Breast epithelium (tissue), 4 donors: ENCODE results near the gene TAP1. TPM values are rescaled to one million over a fixed set of nuclear protein-coding genes. Genes with fewer than 3 reads are reported as not detected.

ENCODE experiments used
- DNase-seq, 2 donors: peaks; one replicate each; pipeline ENCODE4 v3.0.0-alpha.2; 2019; ENCODE audit warnings: low spot score in 2 of 2
- H3K27ac ChIP-seq, 2 donors: fragments of 200-600 bp; sonication (generic) in 1 of 2; one replicate each; pipeline ENCODE4 v1.5.1; 2016 to 2019; ENCODE audit warnings: mild to moderate bottlenecking in 1 of 2
- H3K27me3 ChIP-seq, 2 donors: fragments of 200-600 bp; sonication (generic) in 1 of 2; one replicate each; pipeline versions ENCODE4 v1.5.1 to v1.6.0; 2017 to 2019; ENCODE audit warnings: control low read depth in 1 of 2, mild to moderate bottlenecking in 1 of 2
- H3K36me3 ChIP-seq: fragments of 200-600 bp; one replicate; pipeline ENCODE4 v1.5.1; 2019
- H3K4me1 ChIP-seq, 2 donors: fragments of 200-600 bp; sonication (generic); one replicate each; pipeline ENCODE4 v1.5.1; 2016 to 2019; ENCODE audit warnings: control low read depth in 1 of 2
- H3K4me3 ChIP-seq, 3 donors: fragments of 200-600 bp; sonication (generic); 1 replicate in 2 of 3; 2 replicates in 1 of 3; pipeline ENCODE4 v1.5.1; 2016 to 2019; ENCODE audit warnings: mild to moderate bottlenecking in 3 of 3, moderate library complexity in 2 of 3
- H3K9me3 ChIP-seq, 2 donors: fragments of 200-600 bp; sonication (generic) in 1 of 2; one replicate each; pipeline ENCODE4 v1.5.1; 2016 to 2019; ENCODE audit warnings: control low read depth in 1 of 2
- CTCF ChIP-seq, 3 donors: fragments of 450-650 bp; IDR thresholded peaks; one replicate each; pipeline ENCODE4 v1.5.1; 2016 to 2017; ENCODE audit warnings: antibody characterized with exemption in 3 of 3, mild to moderate bottlenecking in 3 of 3, moderate library complexity in 3 of 3
- POLR2A ChIP-seq: fragments of 450-650 bp; IDR thresholded peaks from one replicate; pipeline ENCODE4 v1.6.1; 2016; ENCODE audit warnings: antibody characterized with exemption, mild to moderate bottlenecking, moderate library complexity
- POLR2AphosphoS5 ChIP-seq, 3 donors: sonication (generic); formaldehyde crosslinking; IDR thresholded peaks; one replicate each; pipeline ENCODE4 v1.6.1; 2017; ENCODE audit warnings: antibody characterized with exemption in 3 of 3
- intact Hi-C: fragments of 100-400 bp; cut with DNase I; formaldehyde crosslinking; loops from one replicate; pipeline ENCODE4 v1.15.1; 2023; ENCODE audit warnings: low total_unique reads
- total RNA-seq, 3 donors: library from RNA; depleted of rRNA; stranded (reverse); fragments of >200 nt; gene quantifications; one replicate each; pipeline ENCODE4 v1.1.0, GENCODE V29; 2016

The TAP1 gene
- total RNA-seq, 3 donors from 2014 or later = 24.2 to 40.6 (median 28.7) TPM

DNA sequence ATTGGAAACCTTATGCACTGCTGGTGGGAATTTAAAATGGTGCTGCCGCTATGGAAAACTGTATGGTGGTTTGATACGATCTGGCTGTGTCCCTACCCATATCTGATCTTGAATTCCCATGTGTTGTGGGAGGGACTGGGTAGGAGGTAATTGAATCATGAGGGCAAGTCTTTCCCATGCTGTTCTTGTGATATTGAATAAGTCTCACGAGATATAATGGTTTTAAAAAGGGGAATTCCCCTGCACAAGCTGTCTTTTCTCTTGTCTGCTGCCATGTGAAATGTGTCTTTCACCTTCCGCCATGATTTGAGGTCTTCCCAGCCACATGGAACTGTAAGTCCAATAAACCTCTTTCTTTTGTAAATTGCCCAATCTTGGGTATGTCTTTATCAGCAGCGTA lies 19.8 kb downstream of the TAP1 start:
- Histone ChIP-seq H3K36me3 (no peaks in the 10 kb centered on the region), H3K4me1 (peaks cover 0 to 7% of the 10 kb centered on the region in 2 donors), H3K9me3 (no peaks in the 10 kb centered on the region), H3K27me3 (no peaks in the 10 kb centered on the region), H3K4me3 (no peak overlapping the region), H3K27ac (no peak overlapping the region)
- intact Hi-C loops = no loop called here
- no peak for TF ChIP-seq POLR2A
- TF ChIP-seq POLR2AphosphoS5 (IDR thresholded peaks at IDR 0.05) = no peak
- no peak for TF ChIP-seq CTCF (IDR thresholded peaks at IDR 0.05)
- no peak for DNase-seq

- Histone ChIP-seq H3K4me1 (peaks cover 0 to 4% of the 10 kb centered on the region in 2 donors), H3K27me3 (no peaks in the 10 kb centered on the region), H3K9me3 (no peaks in the 10 kb centered on the region), H3K36me3 (no peaks in the 10 kb centered on the region), H3K27ac (no peak overlapping the region), H3K4me3 (no peak overlapping the region)
- DNase-seq = no peak
- intact Hi-C loops = no loop called here
- TF ChIP-seq POLR2AphosphoS5 (IDR thresholded peaks at IDR 0.05) = no peak
- TF ChIP-seq CTCF (IDR thresholded peaks at IDR 0.05) = no peak
- TF ChIP-seq POLR2A = no peak
Measured at GRCh38 chr6:32832535-32832934, 21.0 kb downstream of the TAP1 start.

DNA sequence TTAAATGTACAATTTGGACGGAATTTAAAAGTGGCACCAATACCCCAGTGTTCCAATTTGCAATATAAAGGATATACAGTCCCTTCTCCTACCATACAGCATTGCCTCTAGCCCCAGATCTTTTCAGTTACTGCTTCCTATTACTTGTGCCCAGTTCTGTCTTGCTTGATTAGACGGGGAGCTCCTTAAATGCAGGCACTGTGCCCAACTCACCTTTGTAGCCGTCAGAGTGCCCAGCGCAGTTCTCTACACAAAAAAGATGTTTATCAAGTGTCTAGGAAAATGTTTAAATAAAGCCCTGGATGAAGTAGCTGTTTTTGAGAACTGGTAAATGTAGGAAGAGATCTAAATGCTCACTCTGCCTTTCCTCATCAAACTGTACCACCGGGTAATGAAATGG lies 22.6 kb downstream of the TAP1 start:
- Histone ChIP-seq H3K27ac (no peak overlapping the region), H3K4me3 (no peak overlapping the region), H3K4me1 (no peaks in the 10 kb centered on the region), H3K9me3 (no peaks in the 10 kb centered on the region), H3K36me3 (no peaks in the 10 kb centered on the region), H3K27me3 (no peaks in the 10 kb centered on the region)
- intact Hi-C loops = no loop called here
- TF ChIP-seq POLR2A (no peak), CTCF (IDR thresholded peaks at IDR 0.05) (no peak), POLR2AphosphoS5 (IDR thresholded peaks at IDR 0.05) (no peak)
- no peak for DNase-seq

- no peaks in the 10 kb centered on the region for H3K27me3 ChIP-seq
- H3K27ac ChIP-seq = no peak overlapping the region
- TF ChIP-seq POLR2A = no peak
- no peak for TF ChIP-seq POLR2AphosphoS5 (IDR thresholded peaks at IDR 0.05)
- TF ChIP-seq CTCF (IDR thresholded peaks at IDR 0.05) = no peak
- H3K36me3 ChIP-seq = no peaks in the 10 kb centered on the region
- DNase-seq = no peak
- no peak overlapping the region for H3K4me3 ChIP-seq
- no peaks in the 10 kb centered on the region for H3K4me1 ChIP-seq
- intact Hi-C loops = no loop called here
- no peaks in the 10 kb centered on the region for H3K9me3 ChIP-seq
Measured at GRCh38 chr6:32830017-32830416, 23.5 kb downstream of the TAP1 start.

DNA sequence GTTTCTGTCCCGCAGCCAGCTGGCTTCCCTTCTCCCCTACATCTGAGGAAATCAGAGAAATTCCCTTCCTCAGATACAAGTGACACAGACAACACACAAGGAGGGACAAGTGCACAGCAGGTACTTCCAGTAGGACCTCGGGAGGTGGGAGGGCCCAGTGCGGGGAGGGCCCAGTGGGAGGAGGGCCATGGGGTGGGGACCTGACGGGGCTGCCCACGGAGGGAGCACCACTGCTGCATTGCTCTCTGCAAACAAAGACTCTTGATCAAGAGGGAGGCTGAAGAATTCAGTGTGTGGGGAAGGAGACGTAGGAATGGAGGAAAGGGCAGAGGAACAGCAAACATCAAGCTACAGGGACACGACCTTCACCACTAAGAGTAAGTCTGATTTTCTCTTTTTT lies 24.0 kb downstream of the TAP1 start:
- no peak overlapping the region for H3K4me3 ChIP-seq
- DNase-seq = no peak
- no peak for TF ChIP-seq POLR2AphosphoS5 (IDR thresholded peaks at IDR 0.05)
- no peak for TF ChIP-seq POLR2A
- TF ChIP-seq CTCF (IDR thresholded peaks at IDR 0.05) = no peak
- H3K27ac ChIP-seq = no peak overlapping the region
- H3K4me1 ChIP-seq = no peaks in the 10 kb centered on the region
- intact Hi-C loops = no loop called here
- no peaks in the 10 kb centered on the region for H3K36me3 ChIP-seq
- no peaks in the 10 kb centered on the region for H3K9me3 ChIP-seq
- H3K27me3 ChIP-seq = no peaks in the 10 kb centered on the region
